GM18873 (cell line): ENCODE results near the gene ARFGAP1.
"Not testable (repeated sequence)": the region's sequence is repeated elsewhere in the genome, so short reads cannot be mapped to it uniquely, and the experiment has no call there.

Experiments used
- ATAC-seq: cut with Tn5 transposase; IDR thresholded peaks from one replicate; pipeline ENCODE4 v1.9.1; 2021; ENCODE audit warnings: mild to moderate bottlenecking, moderate library complexity, moderate number of reproducible peaks; ENCODE audit not compliant: unreplicated experiment, low FRiP score

ARFGAP1 gene

GRCh38 chr20:63239431-63239830 is 33.2 kb upstream of the ARFGAP1 start:
- ATAC-seq = no peak

GRCh38 chr20:63240004-63240403 is 32.6 kb upstream of the ARFGAP1 start:
- ATAC-seq = no peak

GRCh38 chr20:63241272-63241671 is 31.3 kb upstream of the ARFGAP1 start:
- no peak for ATAC-seq

- ATAC-seq = no peak
Observed at GRCh38 chr20:63242736-63243135, 29.9 kb upstream of the ARFGAP1 start.

GRCh38 chr20:63243604-63244247 is 28.9 kb upstream of the ARFGAP1 start:
- no peak for ATAC-seq

- ATAC-seq = no peak
Observed at GRCh38 chr20:63244468-63244867, 28.1 kb upstream of the ARFGAP1 start.

- no peak for ATAC-seq
Observed at GRCh38 chr20:63246490-63247288, 25.9 kb upstream of the ARFGAP1 start.

GRCh38 chr20:63247671-63248228 is 24.9 kb upstream of the ARFGAP1 start:
- ATAC-seq = no peak

- no peak for ATAC-seq
Observed at GRCh38 chr20:63248835-63249591, 23.6 kb upstream of the ARFGAP1 start.

GRCh38 chr20:63249891-63250290 is 22.7 kb upstream of the ARFGAP1 start:
- ATAC-seq = no peak

- ATAC-seq = not testable (repeated sequence)
Observed at GRCh38 chr20:63251350-63251749, 21.3 kb upstream of the ARFGAP1 start.

- ATAC-seq = no peak
Observed at GRCh38 chr20:63252284-63252711, 20.3 kb upstream of the ARFGAP1 start.

GRCh38 chr20:63253065-63253437 is 19.6 kb upstream of the ARFGAP1 start:
- ATAC-seq = no peak

- ATAC-seq = no peak
Observed at GRCh38 chr20:63253438-63254231, 19.0 kb upstream of the ARFGAP1 start.

GRCh38 chr20:63254232-63254605 is 18.4 kb upstream of the ARFGAP1 start, which contains the start of gene NKAIN4:
Gene NKAIN4 (minus strand): TSS chr20:63254463. CDS start chr20:63254450, 13 bp downstream.
- no peak for ATAC-seq

- ATAC-seq = no peak
Observed at GRCh38 chr20:63254606-63255384, 17.8 kb upstream of the ARFGAP1 start.

- ATAC-seq = no peak
Observed at GRCh38 chr20:63255931-63256704, 16.5 kb upstream of the ARFGAP1 start.

- no peak for ATAC-seq
Observed at GRCh38 chr20:63256954-63257353, 15.7 kb upstream of the ARFGAP1 start.

GRCh38 chr20:63257629-63258028 is 15.0 kb upstream of the ARFGAP1 start:
- no peak for ATAC-seq
